OCI-M2 (cell line): Measurements from ENCODE around the gene KCNJ16.

Experiments
- DNase-seq: peaks from one replicate; lab custom pipeline; 2025; ENCODE audit not compliant: unreplicated experiment; lab: John Stamatoyannopoulos, UW

KCNJ16 gene

GRCh38 chr17:70127221-70127873 lies 52.3 kb downstream of the KCNJ16 start:
- DNase-seq, result no peak

- DNase-seq, result no peak
Observed at GRCh38 chr17:70128727-70129238, 53.8 kb downstream of the KCNJ16 start.

- no peak for DNase-seq
Observed at GRCh38 chr17:70130289-70130688, 55.3 kb downstream of the KCNJ16 start.

GRCh38 chr17:70132505-70132904 lies 57.5 kb downstream of the KCNJ16 start:
- DNase-seq, result no peak

GRCh38 chr17:70134042-70134441 lies 59.0 kb downstream of the KCNJ16 start:
- no peak for DNase-seq

GRCh38 chr17:70134777-70135176 lies 59.8 kb downstream of the KCNJ16 start:
- DNase-seq, result no peak

- no peak for DNase-seq
Observed at GRCh38 chr17:70136131-70136530, 61.1 kb downstream of the KCNJ16 start.

GRCh38 chr17:70137451-70138230 lies 62.6 kb downstream of the KCNJ16 start:
- no peak for DNase-seq

- no peak for DNase-seq
Observed at GRCh38 chr17:70138291-70138865, 63.4 kb downstream of the KCNJ16 start.

- no peak for DNase-seq
Observed at GRCh38 chr17:70139449-70139993, 64.5 kb downstream of the KCNJ16 start.

- no peak for DNase-seq
Observed at GRCh38 chr17:70144260-70144846, 69.3 kb downstream of the KCNJ16 start.

GRCh38 chr17:70153210-70153609 lies 78.2 kb downstream of the KCNJ16 start:
- DNase-seq, result no peak

- no peak for DNase-seq
Observed at GRCh38 chr17:70157151-70157550, 82.1 kb downstream of the KCNJ16 start.

- DNase-seq, result no peak
Observed at GRCh38 chr17:70158180-70158579, 83.2 kb downstream of the KCNJ16 start.

GRCh38 chr17:70158591-70158990 lies 83.6 kb downstream of the KCNJ16 start:
- no peak for DNase-seq

- no peak for DNase-seq
Observed at GRCh38 chr17:70159980-70160379, 85.0 kb downstream of the KCNJ16 start.

- DNase-seq, result no peak
Observed at GRCh38 chr17:70161519-70161918, 86.5 kb downstream of the KCNJ16 start.

GRCh38 chr17:70165383-70165782 lies 90.4 kb downstream of the KCNJ16 start:
- DNase-seq, result no peak

GRCh38 chr17:70166615-70167014 lies 91.6 kb downstream of the KCNJ16 start:
- no peak for DNase-seq

- DNase-seq, result no peak
Observed at GRCh38 chr17:70168044-70168976, 93.3 kb downstream of the KCNJ16 start.
